ENCODE data around the gene CHMP2A.

Gene CHMP2A

DNA sequence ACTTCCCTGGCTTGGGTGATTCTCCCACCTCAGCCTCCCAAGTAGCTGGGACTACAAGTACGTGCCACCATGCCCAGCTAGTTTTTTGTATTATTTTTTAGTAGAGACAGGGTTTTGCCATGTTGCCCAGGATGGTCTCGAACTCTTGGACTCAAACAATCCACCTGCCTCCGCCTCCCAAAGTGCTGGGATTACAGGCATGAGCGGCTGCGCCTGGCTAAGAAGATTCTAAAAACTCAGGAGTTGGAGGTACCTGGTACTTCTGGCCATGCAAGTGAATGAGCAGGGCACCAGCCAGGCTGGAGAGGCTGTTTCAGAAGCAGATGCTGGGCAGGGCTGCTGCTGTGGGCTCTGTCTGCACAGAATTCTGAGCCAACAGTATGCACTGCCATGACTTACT, 12.1 kb upstream of the CHMP2A start:
- Histone ChIP-seq H3K79me2 (ENCODE audit: insufficient read depth, low read length) (no peaks in the 10 kb centered on the region; the same call in 1 of the 2 replicates), H3F3A (ENCODE audit: low read depth) (0 out of 2 replicates have a peak, but pooled peaks cover 4% of the 10 kb centered on the region), H3K36me3 (ENCODE audit: insufficient read depth, low read length) (no peaks in the 10 kb centered on the region), H3K9me2 (replicated peaks; ENCODE audit: low read depth, low read length) (no peaks in the 10 kb centered on the region), H4K20me1 (ENCODE audit: insufficient read depth, low read length, poor library complexity, severe bottlenecking) (no peaks in the 10 kb centered on the region), H2AFZ (ENCODE audit: low read length) (no peak overlapping the region), H3K4me2 (ENCODE audit: low read depth, low read length, poor library complexity, severe bottlenecking) (no peak overlapping the region), H3K4me3 (ENCODE audit: low read length, poor library complexity, severe bottlenecking) (no peak overlapping the region), H3K27me3 (ENCODE audit: insufficient read depth, low read length, poor library complexity, severe bottlenecking) (no peaks in the 10 kb centered on the region), H3K9ac (ENCODE audit: low read depth, low read length, poor library complexity, severe bottlenecking) (no peak overlapping the region), H3K4me1 (ENCODE audit: insufficient read depth, low read length, poor library complexity, severe bottlenecking) (peaks cover 27% of the 10 kb centered on the region), H3K9me3 (ENCODE audit: insufficient read depth, low read depth, low read length) (no peaks in the 10 kb centered on the region)
- TF ChIP-seq CTCF (conservative IDR thresholded peaks at IDR 0.05; ENCODE audit: low read length) (no peak), EZH2phosphoT487 (IDR thresholded peaks at IDR 0.05; ENCODE audit: borderline replicate concordance) (no peak)

DNA sequence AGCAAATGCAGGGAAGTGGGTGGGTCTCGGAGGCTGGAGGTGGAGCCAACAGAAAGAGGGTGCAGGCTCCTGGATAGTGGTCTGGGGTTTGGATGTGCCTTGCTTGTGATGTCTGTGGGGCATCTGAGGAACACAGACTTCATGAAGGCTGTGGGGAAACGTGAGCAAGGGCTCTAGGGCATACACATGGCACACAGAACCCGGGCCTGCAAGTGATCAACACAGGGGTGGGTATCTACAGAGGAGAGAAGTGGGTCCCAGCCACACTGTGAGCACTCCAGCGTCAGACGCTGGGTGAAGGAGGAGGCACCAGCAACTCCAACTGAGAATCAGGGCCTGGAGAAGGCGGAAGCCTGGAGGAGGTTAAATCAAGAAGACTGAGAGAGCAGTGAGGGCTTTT, 8.9 kb upstream of the CHMP2A start:
- Histone ChIP-seq H3K9ac (ENCODE audit: low read depth, low read length, poor library complexity, severe bottlenecking) (peak overlapping the region; percentile 57), H3K4me3 (ENCODE audit: low read length, poor library complexity, severe bottlenecking) (peak overlapping the region; percentile 2), H4K20me1 (ENCODE audit: insufficient read depth, low read length, poor library complexity, severe bottlenecking) (no peaks in the 10 kb centered on the region), H3K4me1 (ENCODE audit: insufficient read depth, low read length, poor library complexity, severe bottlenecking) (peaks cover 36% of the 10 kb centered on the region), H3K9me2 (replicated peaks; ENCODE audit: low read depth, low read length) (no peaks in the 10 kb centered on the region), H3K79me2 (ENCODE audit: insufficient read depth, low read length) (peaks cover 17% of the 10 kb centered on the region), H3K27me3 (ENCODE audit: insufficient read depth, low read length, poor library complexity, severe bottlenecking) (no peaks in the 10 kb centered on the region), H3K4me2 (ENCODE audit: low read depth, low read length, poor library complexity, severe bottlenecking) (peak overlapping the region; percentile 54), H3K36me3 (ENCODE audit: insufficient read depth, low read length) (no peaks in the 10 kb centered on the region), H2AFZ (ENCODE audit: low read length) (no peak overlapping the region), H3K9me3 (ENCODE audit: insufficient read depth, low read depth, low read length) (no peaks in the 10 kb centered on the region), H3F3A (ENCODE audit: low read depth) (peaks cover 7% of the 10 kb centered on the region; the same call in 1 of the 2 replicates)
- TF ChIP-seq CTCF (conservative IDR thresholded peaks at IDR 0.05; ENCODE audit: low read length) (no peak), EZH2phosphoT487 (IDR thresholded peaks at IDR 0.05; ENCODE audit: borderline replicate concordance) (no peak)

GRCh38 chr19:58563034-58563573, 8.2 kb upstream of the CHMP2A start:
- H3K27me3 ChIP-seq (ENCODE audit: insufficient read depth, low read length, poor library complexity, severe bottlenecking) = no peaks in the 10 kb centered on the region
- H2AFZ ChIP-seq (ENCODE audit: low read length) = no peak overlapping the region
- no peak for TF ChIP-seq CTCF (conservative IDR thresholded peaks at IDR 0.05; ENCODE audit: low read length)
- no peak for TF ChIP-seq EZH2phosphoT487 (IDR thresholded peaks at IDR 0.05; ENCODE audit: borderline replicate concordance)
- no peaks in the 10 kb centered on the region for H3K9me2 ChIP-seq (replicated peaks; ENCODE audit: low read depth, low read length)
- H3K4me3 ChIP-seq (ENCODE audit: low read length, poor library complexity, severe bottlenecking) = no peak overlapping the region
- H3K9ac ChIP-seq (ENCODE audit: low read depth, low read length, poor library complexity, severe bottlenecking) = peak overlapping the region; percentile 57
- no peak overlapping the region for H3K4me2 ChIP-seq (ENCODE audit: low read depth, low read length, poor library complexity, severe bottlenecking)
- H3F3A ChIP-seq (ENCODE audit: low read depth) = peaks cover 7% of the 10 kb centered on the region; the same call in 1 of the 2 replicates
- H3K9me3 ChIP-seq (ENCODE audit: insufficient read depth, low read depth, low read length) = no peaks in the 10 kb centered on the region
- H3K79me2 ChIP-seq (ENCODE audit: insufficient read depth, low read length) = peaks cover 18% of the 10 kb centered on the region
- peaks cover 29% of the 10 kb centered on the region for H3K4me1 ChIP-seq (ENCODE audit: insufficient read depth, low read length, poor library complexity, severe bottlenecking)
- peaks cover under 1% of the 10 kb centered on the region for H4K20me1 ChIP-seq (ENCODE audit: insufficient read depth, low read length, poor library complexity, severe bottlenecking)
- no peaks in the 10 kb centered on the region for H3K36me3 ChIP-seq (ENCODE audit: insufficient read depth, low read length)

Measured in Loucy (cell line).